ENCODE data around the gene ERBB4.

Gene ERBB4

DNA sequence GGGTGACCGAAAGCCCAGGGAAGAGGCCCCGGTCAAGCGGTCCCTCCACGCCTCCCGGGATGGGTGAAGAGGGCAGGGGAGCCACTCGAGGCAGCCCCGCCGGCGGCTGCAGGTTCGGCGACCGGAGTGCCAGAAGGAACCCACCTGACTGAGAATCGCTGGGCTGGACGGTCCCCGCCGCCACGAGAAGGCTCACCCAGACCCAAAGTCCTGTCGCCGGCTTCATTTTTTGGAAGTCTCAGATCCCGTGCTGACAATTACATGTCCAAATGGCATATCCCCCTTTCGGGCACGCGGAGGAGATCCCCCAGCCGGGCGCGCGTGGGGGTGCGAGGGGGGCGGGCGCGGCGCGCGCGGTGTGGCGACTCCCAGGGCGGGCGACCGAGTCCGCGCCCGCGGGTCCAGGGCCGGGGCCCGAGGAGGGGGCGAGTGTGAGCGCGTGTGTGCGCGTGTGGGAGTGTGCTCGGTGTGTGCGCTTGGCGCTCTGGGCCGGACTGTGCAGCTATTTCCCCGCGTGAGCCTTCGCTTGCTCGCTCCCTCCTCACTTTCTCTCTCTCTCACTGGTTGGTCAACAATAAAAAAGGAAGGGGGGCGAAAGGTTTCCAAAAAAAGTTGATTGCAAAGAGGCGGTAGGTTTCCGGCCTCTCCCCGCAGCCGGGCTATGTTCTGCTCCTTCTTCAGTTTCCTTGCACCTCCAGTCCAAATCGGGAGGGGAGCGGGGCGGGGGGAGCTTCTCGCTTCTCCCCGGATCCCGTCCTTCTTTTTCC is at the start of gene ERBB4:
ERBB4 (minus strand) TSS at position 498 of the 767 bp plus-strand sequence; CDS start at position 226, 272 bp downstream.
- ATAC-seq = peak; percentile 31
- TF ChIP-seq TCF4 (CRISPR knock-in tag; IDR thresholded peaks at IDR 0.05; ENCODE audit: borderline replicate concordance) = no peak
- TF ChIP-seq, protein P1, sequence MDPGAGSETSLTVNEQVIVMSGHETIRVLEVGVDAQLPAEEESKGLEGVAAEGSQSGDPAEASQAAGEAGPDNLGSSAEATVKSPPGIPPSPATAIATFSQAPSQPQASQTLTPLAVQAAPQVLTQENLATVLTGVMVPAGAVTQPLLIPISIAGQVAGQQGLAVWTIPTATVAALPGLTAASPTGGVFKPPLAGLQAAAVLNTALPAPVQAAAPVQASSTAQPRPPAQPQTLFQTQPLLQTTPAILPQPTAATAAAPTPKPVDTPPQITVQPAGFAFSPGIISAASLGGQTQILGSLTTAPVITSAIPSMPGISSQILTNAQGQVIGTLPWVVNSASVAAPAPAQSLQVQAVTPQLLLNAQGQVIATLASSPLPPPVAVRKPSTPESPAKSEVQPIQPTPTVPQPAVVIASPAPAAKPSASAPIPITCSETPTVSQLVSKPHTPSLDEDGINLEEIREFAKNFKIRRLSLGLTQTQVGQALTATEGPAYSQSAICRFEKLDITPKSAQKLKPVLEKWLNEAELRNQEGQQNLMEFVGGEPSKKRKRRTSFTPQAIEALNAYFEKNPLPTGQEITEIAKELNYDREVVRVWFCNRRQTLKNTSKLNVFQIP (CRISPR knock-in tag; IDR thresholded peaks at IDR 0.05; ENCODE audit: borderline replicate concordance, low read depth) = no peak
- TF ChIP-seq ESRRG (CRISPR knock-in tag; IDR thresholded peaks at IDR 0.05) = no peak
- TF ChIP-seq TOX (CRISPR knock-in tag; IDR thresholded peaks at IDR 0.05; ENCODE audit: borderline replicate concordance) = no peak
- TF ChIP-seq OSR1 (CRISPR knock-in tag; IDR thresholded peaks at IDR 0.05) = no peak
- TF ChIP-seq ZFP30 (CRISPR knock-in tag; IDR thresholded peaks at IDR 0.05) = no peak
- TF ChIP-seq GLIS3 (CRISPR knock-in tag; IDR thresholded peaks at IDR 0.05) = no peak
- no peak for TF ChIP-seq BACH2 (CRISPR knock-in tag; IDR thresholded peaks at IDR 0.05; ENCODE audit: borderline replicate concordance)
- TF ChIP-seq ZC3H10 (CRISPR knock-in tag; IDR thresholded peaks at IDR 0.05) = no peak
- no peak for TF ChIP-seq ZFP3 (CRISPR knock-in tag; IDR thresholded peaks at IDR 0.05)
- TF ChIP-seq ZNF8 (CRISPR knock-in tag; IDR thresholded peaks at IDR 0.05) = no peak
- TF ChIP-seq, protein P2, sequence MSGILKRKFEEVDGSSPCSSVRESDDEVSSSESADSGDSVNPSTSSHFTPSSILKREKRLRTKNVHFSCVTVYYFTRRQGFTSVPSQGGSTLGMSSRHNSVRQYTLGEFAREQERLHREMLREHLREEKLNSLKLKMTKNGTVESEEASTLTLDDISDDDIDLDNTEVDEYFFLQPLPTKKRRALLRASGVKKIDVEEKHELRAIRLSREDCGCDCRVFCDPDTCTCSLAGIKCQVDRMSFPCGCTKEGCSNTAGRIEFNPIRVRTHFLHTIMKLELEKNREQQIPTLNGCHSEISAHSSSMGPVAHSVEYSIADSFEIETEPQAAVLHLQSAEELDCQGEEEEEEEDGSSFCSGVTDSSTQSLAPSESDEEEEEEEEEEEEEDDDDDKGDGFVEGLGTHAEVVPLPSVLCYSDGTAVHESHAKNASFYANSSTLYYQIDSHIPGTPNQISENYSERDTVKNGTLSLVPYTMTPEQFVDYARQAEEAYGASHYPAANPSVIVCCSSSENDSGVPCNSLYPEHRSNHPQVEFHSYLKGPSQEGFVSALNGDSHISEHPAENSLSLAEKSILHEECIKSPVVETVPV (CRISPR knock-in tag; IDR thresholded peaks at IDR 0.05) = no peak
- TF ChIP-seq, protein P3, sequence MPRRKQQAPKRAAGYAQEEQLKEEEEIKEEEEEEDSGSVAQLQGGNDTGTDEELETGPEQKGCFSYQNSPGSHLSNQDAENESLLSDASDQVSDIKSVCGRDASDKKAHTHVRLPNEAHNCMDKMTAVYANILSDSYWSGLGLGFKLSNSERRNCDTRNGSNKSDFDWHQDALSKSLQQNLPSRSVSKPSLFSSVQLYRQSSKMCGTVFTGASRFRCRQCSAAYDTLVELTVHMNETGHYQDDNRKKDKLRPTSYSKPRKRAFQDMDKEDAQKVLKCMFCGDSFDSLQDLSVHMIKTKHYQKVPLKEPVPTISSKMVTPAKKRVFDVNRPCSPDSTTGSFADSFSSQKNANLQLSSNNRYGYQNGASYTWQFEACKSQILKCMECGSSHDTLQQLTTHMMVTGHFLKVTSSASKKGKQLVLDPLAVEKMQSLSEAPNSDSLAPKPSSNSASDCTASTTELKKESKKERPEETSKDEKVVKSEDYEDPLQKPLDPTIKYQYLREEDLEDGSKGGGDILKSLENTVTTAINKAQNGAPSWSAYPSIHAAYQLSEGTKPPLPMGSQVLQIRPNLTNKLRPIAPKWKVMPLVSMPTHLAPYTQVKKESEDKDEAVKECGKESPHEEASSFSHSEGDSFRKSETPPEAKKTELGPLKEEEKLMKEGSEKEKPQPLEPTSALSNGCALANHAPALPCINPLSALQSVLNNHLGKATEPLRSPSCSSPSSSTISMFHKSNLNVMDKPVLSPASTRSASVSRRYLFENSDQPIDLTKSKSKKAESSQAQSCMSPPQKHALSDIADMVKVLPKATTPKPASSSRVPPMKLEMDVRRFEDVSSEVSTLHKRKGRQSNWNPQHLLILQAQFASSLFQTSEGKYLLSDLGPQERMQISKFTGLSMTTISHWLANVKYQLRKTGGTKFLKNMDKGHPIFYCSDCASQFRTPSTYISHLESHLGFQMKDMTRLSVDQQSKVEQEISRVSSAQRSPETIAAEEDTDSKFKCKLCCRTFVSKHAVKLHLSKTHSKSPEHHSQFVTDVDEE (CRISPR knock-in tag; IDR thresholded peaks at IDR 0.05) = no peak
- TF ChIP-seq ZNF70 (CRISPR knock-in tag; IDR thresholded peaks at IDR 0.05) = no peak

DNA sequence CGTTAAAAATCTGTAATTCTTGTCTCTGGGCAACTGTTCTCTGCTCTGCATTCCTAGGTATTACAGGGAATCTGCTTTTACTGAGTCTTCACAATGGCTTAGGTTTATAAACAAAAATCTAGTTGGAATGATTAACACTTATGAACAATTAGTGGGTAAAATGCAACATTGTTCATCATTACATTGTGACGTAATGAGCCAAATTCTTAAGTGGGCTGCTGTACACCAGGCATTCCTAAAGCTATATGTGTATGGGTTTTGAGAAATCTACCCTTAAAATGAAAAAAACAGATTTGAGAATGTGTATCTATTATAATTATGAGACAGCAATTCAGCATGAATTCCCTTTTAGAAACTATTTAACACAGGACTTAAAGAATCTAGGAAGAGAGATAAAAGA is 41.5 kb upstream of the ERBB4 start:
- TF ChIP-seq ZFP30 (CRISPR knock-in tag; IDR thresholded peaks at IDR 0.05) (no peak), ZNF70 (CRISPR knock-in tag; IDR thresholded peaks at IDR 0.05) (no peak), ESRRG (CRISPR knock-in tag; IDR thresholded peaks at IDR 0.05) (no peak), BACH2 (CRISPR knock-in tag; IDR thresholded peaks at IDR 0.05; ENCODE audit: borderline replicate concordance) (no peak), TCF4 (CRISPR knock-in tag; IDR thresholded peaks at IDR 0.05; ENCODE audit: borderline replicate concordance) (no peak), PPARA (CRISPR knock-in tag; IDR thresholded peaks at IDR 0.05; ENCODE audit: borderline replicate concordance) (no peak)
- TF ChIP-seq, protein P1 (CRISPR knock-in tag; IDR thresholded peaks at IDR 0.05; ENCODE audit: borderline replicate concordance, low read depth) = no peak
- no peak for ATAC-seq

DNA sequence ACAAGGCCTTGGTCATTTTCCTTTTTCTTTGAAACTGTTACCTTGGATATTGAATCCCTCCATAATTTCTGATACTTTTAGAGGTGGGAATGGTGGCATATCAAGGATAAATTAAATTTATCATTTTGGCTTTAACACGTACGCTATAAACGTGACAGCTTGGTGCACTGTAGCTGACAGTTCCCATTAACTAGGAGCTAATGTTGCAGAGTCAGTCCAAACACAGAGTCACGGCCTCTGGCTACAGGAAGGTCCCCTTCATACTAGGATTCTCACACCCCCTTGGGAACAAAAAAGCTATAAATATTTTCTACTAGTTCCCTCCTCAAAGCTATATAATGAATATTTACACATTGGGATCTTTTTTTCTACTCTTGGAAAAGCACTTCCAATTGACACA is 17.7 kb upstream of the ERBB4 start:
- TF ChIP-seq, protein P1 (CRISPR knock-in tag; IDR thresholded peaks at IDR 0.05; ENCODE audit: borderline replicate concordance, low read depth) = no peak
- TF ChIP-seq, protein P4, sequence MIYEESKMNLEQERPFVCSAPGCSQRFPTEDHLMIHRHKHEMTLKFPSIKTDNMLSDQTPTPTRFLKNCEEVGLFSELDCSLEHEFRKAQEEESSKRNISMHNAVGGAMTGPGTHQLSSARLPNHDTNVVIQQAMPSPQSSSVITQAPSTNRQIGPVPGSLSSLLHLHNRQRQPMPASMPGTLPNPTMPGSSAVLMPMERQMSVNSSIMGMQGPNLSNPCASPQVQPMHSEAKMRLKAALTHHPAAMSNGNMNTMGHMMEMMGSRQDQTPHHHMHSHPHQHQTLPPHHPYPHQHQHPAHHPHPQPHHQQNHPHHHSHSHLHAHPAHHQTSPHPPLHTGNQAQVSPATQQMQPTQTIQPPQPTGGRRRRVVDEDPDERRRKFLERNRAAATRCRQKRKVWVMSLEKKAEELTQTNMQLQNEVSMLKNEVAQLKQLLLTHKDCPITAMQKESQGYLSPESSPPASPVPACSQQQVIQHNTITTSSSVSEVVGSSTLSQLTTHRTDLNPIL (CRISPR knock-in tag; IDR thresholded peaks at IDR 0.05; ENCODE audit: low read depth) = no peak
- ATAC-seq = no peak

Measured in SK-N-SH treated with all-trans-retinoic acid at 6 μM for 48 hours (cell line).